ENCODE data around the gene MORN1. TPM values are rescaled to one million over a fixed set of nuclear protein-coding genes. Genes with fewer than 3 reads are reported as not detected.

MORN1 gene
- total RNA-seq, 1 experiment from 2014 or later, result 6.2 TPM

GRCh38 chr1:2303781-2304180 lies 87.6 kb downstream of the MORN1 start:
- Histone ChIP-seq H4K20me1 (ENCODE audit: insufficient read depth, low read depth, low read length) (peaks cover 40% of the 10 kb centered on the region; the same call in 1 of the 2 replicates), H3K4me2 (ENCODE audit: low read depth, low read length, poor library complexity, severe bottlenecking) (no peak overlapping the region), H3K4me1 (ENCODE audit: low read length) (peaks cover 20% of the 10 kb centered on the region), H3K36me3 (ENCODE audit: insufficient read depth, low read length) (no peaks in the 10 kb centered on the region), H3K27ac (ENCODE audit: low read length) (no peak overlapping the region), H3K27me3 (ENCODE audit: low read length) (no peaks in the 10 kb centered on the region), H3K9me2 (replicated peaks; ENCODE audit: insufficient read depth, low read length) (no peaks in the 10 kb centered on the region), H3K9ac (ENCODE audit: low read length) (no peak overlapping the region), H2AFZ (ENCODE audit: low read length) (no peak overlapping the region), H3K9me3 (ENCODE audit: low read length) (no peaks in the 10 kb centered on the region), H3K4me3 (ENCODE audit: low read length) (no peak overlapping the region), H3K79me2 (ENCODE audit: low read length) (no peaks in the 10 kb centered on the region)
- no peak for DNase-seq

GRCh38 chr1:2303016-2303775 lies 88.2 kb downstream of the MORN1 start:
- Histone ChIP-seq H3K27me3 (ENCODE audit: low read length) (no peaks in the 10 kb centered on the region), H2AFZ (ENCODE audit: low read length) (no peak overlapping the region), H3K79me2 (ENCODE audit: low read length) (no peaks in the 10 kb centered on the region), H3K4me1 (ENCODE audit: low read length) (peaks cover 20% of the 10 kb centered on the region), H3K36me3 (ENCODE audit: insufficient read depth, low read length) (no peaks in the 10 kb centered on the region), H4K20me1 (ENCODE audit: insufficient read depth, low read depth, low read length) (peaks cover 41% of the 10 kb centered on the region; the same call in 1 of the 2 replicates), H3K4me2 (ENCODE audit: low read depth, low read length, poor library complexity, severe bottlenecking) (no peak overlapping the region), H3K4me3 (ENCODE audit: low read length) (no peak overlapping the region), H3K9me3 (ENCODE audit: low read length) (no peaks in the 10 kb centered on the region), H3K9me2 (replicated peaks; ENCODE audit: insufficient read depth, low read length) (no peaks in the 10 kb centered on the region), H3K9ac (ENCODE audit: low read length) (no peak overlapping the region), H3K27ac (ENCODE audit: low read length) (no peak overlapping the region)
- no peak for DNase-seq

- Histone ChIP-seq H3K36me3 (ENCODE audit: insufficient read depth, low read length) (no peaks in the 10 kb centered on the region), H4K20me1 (ENCODE audit: insufficient read depth, low read depth, low read length) (peaks cover 39% of the 10 kb centered on the region; the same call in 1 of the 2 replicates), H3K4me1 (ENCODE audit: low read length) (peaks cover 20% of the 10 kb centered on the region), H3K9me2 (replicated peaks; ENCODE audit: insufficient read depth, low read length) (no peaks in the 10 kb centered on the region), H3K27ac (ENCODE audit: low read length) (no peak overlapping the region), H3K4me3 (ENCODE audit: low read length) (no peak overlapping the region), H2AFZ (ENCODE audit: low read length) (no peak overlapping the region), H3K4me2 (ENCODE audit: low read depth, low read length, poor library complexity, severe bottlenecking) (no peak overlapping the region), H3K9me3 (ENCODE audit: low read length) (no peaks in the 10 kb centered on the region), H3K79me2 (ENCODE audit: low read length) (no peaks in the 10 kb centered on the region), H3K9ac (ENCODE audit: low read length) (no peak overlapping the region), H3K27me3 (ENCODE audit: low read length) (no peaks in the 10 kb centered on the region)
- DNase-seq, result no peak
Measured at GRCh38 chr1:2302292-2302925, 88.9 kb downstream of the MORN1 start.

- Histone ChIP-seq H3K27ac (ENCODE audit: low read length) (no peak overlapping the region), H3K4me2 (ENCODE audit: low read depth, low read length, poor library complexity, severe bottlenecking) (peak overlapping the region; percentile 42), H3K9ac (ENCODE audit: low read length) (no peak overlapping the region), H3K27me3 (ENCODE audit: low read length) (no peaks in the 10 kb centered on the region), H3K4me1 (ENCODE audit: low read length) (peaks cover 20% of the 10 kb centered on the region), H2AFZ (ENCODE audit: low read length) (no peak overlapping the region), H3K9me2 (replicated peaks; ENCODE audit: insufficient read depth, low read length) (no peaks in the 10 kb centered on the region), H3K36me3 (ENCODE audit: insufficient read depth, low read length) (no peaks in the 10 kb centered on the region), H4K20me1 (ENCODE audit: insufficient read depth, low read depth, low read length) (peaks cover 41% of the 10 kb centered on the region; the same call in 1 of the 2 replicates), H3K4me3 (ENCODE audit: low read length) (no peak overlapping the region), H3K79me2 (ENCODE audit: low read length) (no peaks in the 10 kb centered on the region), H3K9me3 (ENCODE audit: low read length) (no peaks in the 10 kb centered on the region)
- DNase-seq, result no peak
Measured at GRCh38 chr1:2301607-2302291, 89.6 kb downstream of the MORN1 start.

- peaks cover 20% of the 10 kb centered on the region for H3K4me1 ChIP-seq (ENCODE audit: low read length)
- no peaks in the 10 kb centered on the region for H3K9me3 ChIP-seq (ENCODE audit: low read length)
- H3K27ac ChIP-seq (ENCODE audit: low read length), result no peak overlapping the region
- H3K36me3 ChIP-seq (ENCODE audit: insufficient read depth, low read length), result no peaks in the 10 kb centered on the region
- H3K9ac ChIP-seq (ENCODE audit: low read length), result peak overlapping the region; percentile 51
- H3K79me2 ChIP-seq (ENCODE audit: low read length), result no peaks in the 10 kb centered on the region
- H4K20me1 ChIP-seq (ENCODE audit: insufficient read depth, low read depth, low read length), result peaks cover 46% of the 10 kb centered on the region; the same call in 1 of the 2 replicates
- H3K4me2 ChIP-seq (ENCODE audit: low read depth, low read length, poor library complexity, severe bottlenecking), result peak overlapping the region; percentile 42
- DNase-seq, result peak; percentile 60
- H2AFZ ChIP-seq (ENCODE audit: low read length), result no peak overlapping the region
- peak overlapping the region; percentile 25; the same call in 1 of the 2 replicates for H3K4me3 ChIP-seq (ENCODE audit: low read length)
- H3K9me2 ChIP-seq (replicated peaks; ENCODE audit: insufficient read depth, low read length), result no peaks in the 10 kb centered on the region
- no peaks in the 10 kb centered on the region for H3K27me3 ChIP-seq (ENCODE audit: low read length)
Measured at GRCh38 chr1:2300851-2301606, 90.3 kb downstream of the MORN1 start.

- H3K27me3 ChIP-seq (ENCODE audit: low read length), result no peaks in the 10 kb centered on the region
- no peaks in the 10 kb centered on the region for H3K79me2 ChIP-seq (ENCODE audit: low read length)
- peak overlapping the region; percentile 25; the same call in 1 of the 2 replicates for H3K4me3 ChIP-seq (ENCODE audit: low read length)
- H3K27ac ChIP-seq (ENCODE audit: low read length), result no peak overlapping the region
- peaks cover 20% of the 10 kb centered on the region for H3K4me1 ChIP-seq (ENCODE audit: low read length)
- H3K4me2 ChIP-seq (ENCODE audit: low read depth, low read length, poor library complexity, severe bottlenecking), result peak overlapping the region; percentile 42
- no peaks in the 10 kb centered on the region for H3K9me3 ChIP-seq (ENCODE audit: low read length)
- H2AFZ ChIP-seq (ENCODE audit: low read length), result no peak overlapping the region
- H3K9me2 ChIP-seq (replicated peaks; ENCODE audit: insufficient read depth, low read length), result no peaks in the 10 kb centered on the region
- peak overlapping the region; percentile 51 for H3K9ac ChIP-seq (ENCODE audit: low read length)
- peak; percentile 70 for DNase-seq
- no peaks in the 10 kb centered on the region for H3K36me3 ChIP-seq (ENCODE audit: insufficient read depth, low read length)
- peaks cover 49% of the 10 kb centered on the region; the same call in 1 of the 2 replicates for H4K20me1 ChIP-seq (ENCODE audit: insufficient read depth, low read depth, low read length)
Measured at GRCh38 chr1:2300004-2300771, 91.2 kb downstream of the MORN1 start.

GRCh38 chr1:2299131-2299627 lies 92.2 kb downstream of the MORN1 start:
- no peak overlapping the region for H2AFZ ChIP-seq (ENCODE audit: low read length)
- peaks cover 20% of the 10 kb centered on the region for H3K4me1 ChIP-seq (ENCODE audit: low read length)
- no peak for DNase-seq
- H3K9ac ChIP-seq (ENCODE audit: low read length), result no peak overlapping the region
- no peaks in the 10 kb centered on the region for H3K79me2 ChIP-seq (ENCODE audit: low read length)
- H3K9me3 ChIP-seq (ENCODE audit: low read length), result no peaks in the 10 kb centered on the region
- no peak overlapping the region for H3K4me3 ChIP-seq (ENCODE audit: low read length)
- no peaks in the 10 kb centered on the region for H3K36me3 ChIP-seq (ENCODE audit: insufficient read depth, low read length)
- no peak overlapping the region for H3K27ac ChIP-seq (ENCODE audit: low read length)
- H4K20me1 ChIP-seq (ENCODE audit: insufficient read depth, low read depth, low read length), result peaks cover 59% of the 10 kb centered on the region; the same call in 1 of the 2 replicates
- H3K27me3 ChIP-seq (ENCODE audit: low read length), result no peaks in the 10 kb centered on the region
- no peaks in the 10 kb centered on the region for H3K9me2 ChIP-seq (replicated peaks; ENCODE audit: insufficient read depth, low read length)
- no peak overlapping the region for H3K4me2 ChIP-seq (ENCODE audit: low read depth, low read length, poor library complexity, severe bottlenecking)

All from Karpas-422 (cell line).